HG03025 (cell line): Measurements from ENCODE around the gene ATP10D.

ENCODE experiments used
- ATAC-seq: cut with Tn5 transposase; IDR thresholded peaks from one replicate; pipeline ENCODE4 v1.9.1; 2021; ENCODE audit warnings: mild to moderate bottlenecking, moderate library complexity; ENCODE audit not compliant: unreplicated experiment, low FRiP score

ATP10D gene

GRCh38 chr4:47485047-47485692 lies at the start of gene ATP10D:
ATP10D (plus strand) TSS chr4:47485275; CDS start chr4:47512541, 27,266 bp downstream.
- peak; percentile 97 for ATAC-seq

- ATAC-seq = peak; percentile 68
Observed at GRCh38 chr4:47442980-47443379, 42.1 kb upstream of the ATP10D start.

DNA sequence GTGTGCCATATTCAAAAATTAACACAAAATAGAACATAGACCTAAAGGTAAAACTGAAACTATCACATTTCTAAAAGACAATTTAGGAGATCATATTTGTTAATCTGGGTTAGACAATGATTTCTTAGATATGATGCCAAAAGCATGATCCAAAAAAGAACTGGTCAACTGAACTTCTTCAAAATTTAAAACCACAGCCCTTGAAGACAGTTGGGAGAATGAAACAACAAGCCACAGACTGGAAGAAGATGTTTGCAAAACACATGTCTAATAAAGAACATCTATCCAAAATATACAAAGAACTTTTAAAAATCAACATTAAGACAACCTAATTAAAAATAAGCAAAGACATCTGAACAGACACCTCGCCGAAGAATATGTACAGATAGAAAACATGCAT lies 41.0 kb upstream of the ATP10D start:
- no peak for ATAC-seq

GRCh38 chr4:47451657-47452056 lies 33.4 kb upstream of the ATP10D start:
- ATAC-seq = no peak

DNA sequence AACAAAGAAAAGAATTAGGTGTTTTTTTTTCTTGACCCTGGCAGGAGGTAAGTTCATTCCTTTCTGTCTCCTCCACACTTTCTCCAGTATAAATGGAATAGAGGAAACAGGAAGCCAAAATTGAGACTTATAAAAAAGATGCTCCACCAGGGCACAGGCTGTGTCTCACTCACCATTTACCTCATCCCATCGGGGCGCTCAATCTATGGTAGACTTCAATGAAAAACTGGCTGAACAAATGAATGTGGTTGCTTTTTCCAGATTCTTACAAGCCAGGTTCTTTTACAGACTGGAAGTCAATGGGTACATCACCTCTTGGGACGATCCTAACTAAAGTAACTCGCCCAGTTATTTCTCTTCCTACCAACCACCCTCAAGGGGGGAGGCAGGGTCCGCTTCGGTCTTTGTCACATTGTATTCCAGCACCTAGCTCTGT lies 22.3 kb upstream of the ATP10D start:
- peak; percentile 26 for ATAC-seq

DNA sequence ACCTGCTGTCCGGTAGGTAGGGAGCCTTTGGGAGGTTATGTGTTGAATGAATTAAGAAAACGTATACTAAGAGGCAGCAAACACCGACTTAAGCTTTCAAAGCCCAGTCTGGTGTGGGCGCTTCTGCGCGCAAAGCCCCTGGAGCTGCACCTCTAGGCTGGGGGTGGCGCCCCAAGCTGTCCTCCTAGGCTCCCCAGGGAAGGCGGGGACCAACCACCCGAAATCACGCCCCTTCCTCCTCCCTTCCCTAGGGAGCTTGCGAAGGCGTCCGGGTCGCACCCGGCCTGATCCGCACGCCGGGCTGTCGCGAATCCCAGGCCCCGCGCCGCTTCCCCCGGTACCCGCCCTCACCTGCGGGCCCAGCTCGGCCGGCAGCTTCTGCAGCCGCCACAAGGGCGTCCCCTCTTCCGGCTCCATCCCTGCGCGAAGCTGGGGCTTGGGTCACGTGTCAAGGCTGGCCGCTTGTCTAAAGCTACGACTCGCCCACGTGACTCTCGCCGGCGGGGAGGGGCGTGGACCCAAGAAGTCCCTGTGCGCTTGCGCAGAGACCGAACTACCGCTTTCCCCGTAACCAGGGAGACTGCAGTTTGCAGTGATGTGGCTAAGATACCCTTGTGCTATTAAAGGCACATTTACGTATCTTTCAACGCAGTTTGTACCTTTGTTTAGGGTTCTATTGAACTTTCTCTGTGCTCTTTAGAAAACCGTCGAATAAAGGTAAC lies 21.7 kb upstream of the ATP10D start, which contains the start of gene COMMD8:
TSS of gene COMMD8 (minus strand) at position 468 of the 722 bp plus-strand sequence. CDS start at position 417, 51 bp downstream.
- ATAC-seq = peak; percentile 96

DNA sequence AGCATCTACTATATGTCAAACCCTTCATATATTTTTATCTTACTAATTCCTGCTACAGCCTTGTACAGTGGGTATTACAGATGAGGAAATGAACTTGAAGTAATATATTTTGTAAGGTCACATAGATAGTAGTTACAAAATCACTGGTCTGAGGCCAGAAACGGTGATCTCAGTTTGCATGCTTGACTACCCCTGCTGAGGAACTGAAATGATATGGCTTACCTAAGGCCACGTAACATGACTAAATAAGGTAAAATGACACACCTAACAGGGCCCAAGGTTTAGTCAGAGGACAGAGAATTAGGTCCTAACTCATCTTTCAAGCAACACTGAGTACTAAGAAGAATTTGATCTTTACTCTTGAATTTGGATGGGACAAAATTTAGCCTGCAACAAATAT lies 20.1 kb upstream of the ATP10D start:
- ATAC-seq = no peak

GRCh38 chr4:47466056-47466785 lies 18.9 kb upstream of the ATP10D start:
- ATAC-seq = no peak

GRCh38 chr4:47468706-47469365 lies 16.2 kb upstream of the ATP10D start:
- ATAC-seq = no peak

DNA sequence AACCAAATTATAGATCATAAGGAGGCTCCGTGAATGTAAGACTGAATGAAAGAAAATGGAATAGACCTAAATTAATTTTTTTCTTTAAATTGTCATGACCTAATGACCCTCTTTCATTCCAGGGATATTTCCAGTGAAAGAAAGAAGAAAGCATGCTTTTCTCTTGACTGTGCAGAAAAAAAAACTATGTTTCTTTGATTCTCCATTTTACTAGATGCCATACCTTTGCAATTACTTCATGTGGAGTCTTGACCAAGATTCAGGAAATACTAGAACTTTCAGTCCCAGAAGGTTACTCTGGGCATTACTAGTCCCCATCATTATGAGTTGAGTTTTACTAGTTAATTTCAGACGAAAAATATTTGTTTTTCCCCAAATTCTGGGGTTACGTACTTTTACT lies 15.1 kb upstream of the ATP10D start:
- ATAC-seq = no peak

- no peak for ATAC-seq
Observed at GRCh38 chr4:47471064-47471463, 14.0 kb upstream of the ATP10D start.

DNA sequence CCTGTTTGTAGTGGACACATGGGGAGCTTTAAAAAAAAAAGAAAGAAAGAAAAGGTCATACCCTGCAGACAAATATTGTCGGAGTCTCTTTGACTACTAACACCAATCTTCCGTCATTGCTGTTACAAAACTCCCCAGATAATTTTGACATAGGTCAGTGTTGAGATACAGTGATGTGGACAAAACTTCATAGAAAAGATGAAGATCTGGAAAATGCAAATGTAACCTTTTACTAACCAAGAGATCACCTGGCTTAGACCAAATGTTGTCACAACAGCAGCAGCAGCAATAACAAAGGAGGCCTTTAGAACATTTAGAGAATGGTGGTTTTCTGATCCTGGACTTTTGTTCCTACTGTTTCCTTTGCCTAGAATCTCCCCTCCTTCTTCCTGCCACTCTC lies 13.5 kb upstream of the ATP10D start:
- no peak for ATAC-seq

- ATAC-seq = no peak
Observed at GRCh38 chr4:47473141-47473750, 11.8 kb upstream of the ATP10D start.

DNA sequence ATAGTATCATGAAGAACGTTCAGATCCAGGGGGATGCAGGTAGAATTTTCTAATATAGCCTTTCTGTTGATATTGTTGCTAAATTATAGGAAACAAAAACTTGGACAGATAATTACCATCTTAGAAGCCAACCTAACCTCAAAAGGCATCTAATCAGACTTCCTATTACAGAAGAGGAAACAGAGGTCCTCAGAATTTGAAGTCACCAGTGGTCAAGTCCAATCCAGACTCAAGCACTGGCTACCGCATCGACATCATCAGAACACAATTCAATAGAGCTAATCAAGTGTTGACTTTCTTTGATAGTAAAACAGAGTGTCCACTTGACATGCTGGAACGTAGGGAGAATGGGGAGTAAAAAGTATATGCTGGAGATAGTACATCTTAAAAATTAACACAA lies 10.3 kb upstream of the ATP10D start:
- ATAC-seq = no peak

GRCh38 chr4:47475411-47475810 lies 9.7 kb upstream of the ATP10D start:
- no peak for ATAC-seq

- ATAC-seq = no peak
Observed at GRCh38 chr4:47478804-47479203, 6.3 kb upstream of the ATP10D start.

DNA sequence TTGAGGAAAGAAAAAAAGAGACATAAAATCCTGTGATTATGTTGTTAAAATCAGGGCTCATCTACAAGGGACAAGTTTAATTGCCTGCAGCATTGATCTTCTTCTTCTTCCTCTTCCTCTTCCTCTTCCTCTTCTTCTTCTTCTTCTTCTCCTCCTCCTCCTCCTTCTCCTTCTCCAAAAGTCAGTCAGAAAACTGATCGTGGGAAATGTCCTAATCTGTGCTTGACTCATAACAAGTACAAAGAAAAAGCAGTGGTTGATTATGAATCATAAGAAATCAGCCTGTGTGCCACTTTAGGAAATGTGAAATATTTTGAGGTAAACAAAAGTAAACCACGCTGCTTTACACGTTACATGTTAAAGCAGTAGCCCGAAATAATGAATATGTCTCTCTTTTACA lies 2.7 kb upstream of the ATP10D start:
- no peak for ATAC-seq

DNA sequence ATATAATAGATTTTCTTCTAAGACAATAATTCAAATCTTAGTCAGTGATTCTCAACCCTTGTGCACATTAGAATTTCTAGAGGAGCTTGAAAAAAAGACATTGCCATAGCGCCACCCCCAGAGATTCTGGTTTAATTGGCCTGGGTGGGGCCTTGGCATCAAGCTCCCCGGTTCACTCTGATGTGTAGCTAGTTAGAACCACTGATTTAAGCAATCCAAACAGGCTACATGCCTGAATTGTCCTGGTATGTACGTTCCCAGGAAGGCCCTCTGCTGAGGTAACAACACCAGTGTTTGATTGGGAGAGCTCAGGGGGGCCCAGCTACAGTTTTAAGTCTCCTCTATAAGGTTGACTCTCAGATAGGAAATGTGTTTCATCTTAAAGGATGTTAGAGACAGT lies 1.3 kb upstream of the ATP10D start:
- ATAC-seq = no peak

- peak; percentile 39 for ATAC-seq
Observed at GRCh38 chr4:47484168-47484567, 907 bp upstream of the ATP10D start.

- ATAC-seq = peak; percentile 9
Observed at GRCh38 chr4:47485768-47486167, 693 bp downstream of the ATP10D start.
